Activated naive CD4-positive, alpha-beta T cell treated with anti-CD3 and anti-CD28 coated beads for 36 hours (primary cell): ENCODE data around the gene RNGTT. TPM values are rescaled to one million over a fixed set of nuclear protein-coding genes. Genes with fewer than 3 reads are reported as not detected.
"Not testable (repeated sequence)": the region's sequence is repeated elsewhere in the genome, so short reads cannot be mapped to it uniquely, and the experiment has no call there.

Experiments used
- CTCF ChIA-PET: fragments of 350-600 bp; sonication (Branson Sonifier 250); formaldehyde crosslinking; loops from one replicate; lab custom pipeline; 2021; ENCODE audit warnings: antibody characterized with exemption; lab: Charles Lee
- DNase-seq: peaks from one replicate; pipeline ENCODE4 v3.0.0-alpha.2; 2020
- H3K27ac Mint-ChIP-seq: one replicate; pipeline ENCODE4 v1.8.0; 2021; ENCODE audit warnings: mild to moderate bottlenecking, mixed read lengths
- H3K27me3 Mint-ChIP-seq: one replicate; pipeline ENCODE4 v1.8.0; 2021; ENCODE audit warnings: low read depth, mixed read lengths
- H3K36me3 Mint-ChIP-seq: one replicate; pipeline ENCODE4 v1.8.0; 2021; ENCODE audit warnings: low read depth, mixed read lengths
- H3K4me1 Mint-ChIP-seq: one replicate; pipeline ENCODE4 v1.8.0; 2021; ENCODE audit warnings: low read depth, mixed read lengths
- H3K4me3 Mint-ChIP-seq: one replicate; pipeline ENCODE4 v1.8.0; 2021; ENCODE audit warnings: mild to moderate bottlenecking, moderate library complexity, mixed read lengths
- H3K9me3 Mint-ChIP-seq: one replicate; pipeline ENCODE4 v1.8.0; 2021; ENCODE audit warnings: mixed read lengths
- intact Hi-C: fragments of 100-400 bp; cut with micrococcal nuclease; formaldehyde crosslinking; loops from one replicate; pipeline ENCODE4 v1.15.1; 2023
- total RNA-seq, 2 experiments: library from RNA; stranded (reverse); gene quantifications; one replicate each; pipeline ENCODE4 v1.2.3, GENCODE V29; 2021

RNGTT gene
- total RNA-seq, 2 experiments from 2014 or later = 21.7 to 23.5 TPM

- no peak overlapping the region for H3K4me3 Mint-ChIP-seq
- peaks cover 10% of the 10 kb centered on the region for H3K9me3 Mint-ChIP-seq
- CTCF ChIA-PET = interaction anchor here (0.7 kb wide), 1 partner anchor 197 kb away, joined by 3 read pairs; no protein-coding TSS in a partner anchor
- no peak overlapping the region for H3K27ac Mint-ChIP-seq
- intact Hi-C loops = loop anchor here (10.0 kb wide), 1 partner anchor 859 kb away; the partner anchor contains the start of gene CASP8AP2
- H3K36me3 Mint-ChIP-seq = no peaks in the 10 kb centered on the region
- peaks cover 23% of the 10 kb centered on the region for H3K4me1 Mint-ChIP-seq
- no peak for DNase-seq
- no peaks in the 10 kb centered on the region for H3K27me3 Mint-ChIP-seq
Measured at GRCh38 chr6:88965691-88966090, 2.3 kb upstream of the RNGTT start.

GRCh38 chr6:88964509-88964908 is 1.1 kb upstream of the RNGTT start:
- peaks cover 31% of the 10 kb centered on the region for H3K4me1 Mint-ChIP-seq
- H3K4me3 Mint-ChIP-seq = peak overlapping the region; percentile 99
- CTCF ChIA-PET = interaction anchor here (1.5 kb wide), 1 partner anchor 18 kb away, joined by 6 read pairs; no protein-coding TSS in a partner anchor
- DNase-seq = no peak
- H3K9me3 Mint-ChIP-seq = peaks cover 7% of the 10 kb centered on the region
- no peak overlapping the region for H3K27ac Mint-ChIP-seq
- H3K27me3 Mint-ChIP-seq = no peaks in the 10 kb centered on the region
- intact Hi-C loops = loop anchor here (10.0 kb wide), 1 partner anchor 860 kb away; the partner anchor contains the start of gene CASP8AP2
- H3K36me3 Mint-ChIP-seq = peaks cover under 1% of the 10 kb centered on the region

- Mint-ChIP-seq H3K27ac (no peak overlapping the region), H3K9me3 (peaks cover 7% of the 10 kb centered on the region), H3K4me1 (peaks cover 46% of the 10 kb centered on the region), H3K36me3 (peaks cover 16% of the 10 kb centered on the region), H3K27me3 (no peaks in the 10 kb centered on the region), H3K4me3 (no peak overlapping the region)
- intact Hi-C loops = no loop called here
- CTCF ChIA-PET = no interaction called here
- DNase-seq = no peak
Measured at GRCh38 chr6:88958842-88959241, 4.6 kb downstream of the RNGTT start.

GRCh38 chr6:88953550-88954386 is 9.7 kb downstream of the RNGTT start:
- DNase-seq = no peak
- Mint-ChIP-seq H3K9me3 (peaks cover 13% of the 10 kb centered on the region), H3K27me3 (no peaks in the 10 kb centered on the region), H3K4me1 (peaks cover 23% of the 10 kb centered on the region), H3K4me3 (no peak overlapping the region), H3K36me3 (peaks cover 32% of the 10 kb centered on the region), H3K27ac (no peak overlapping the region)
- CTCF ChIA-PET = interaction anchor here (1.0 kb wide), 1 partner anchor 25 kb away, joined by 3 read pairs; no protein-coding TSS in a partner anchor
- intact Hi-C loops = no loop called here

GRCh38 chr6:88952065-88952704 is 11.2 kb downstream of the RNGTT start:
- no peak overlapping the region for H3K4me3 Mint-ChIP-seq
- intact Hi-C loops = no loop called here
- H3K27me3 Mint-ChIP-seq = no peaks in the 10 kb centered on the region
- peaks cover 13% of the 10 kb centered on the region for H3K9me3 Mint-ChIP-seq
- no peak for DNase-seq
- H3K36me3 Mint-ChIP-seq = peaks cover 31% of the 10 kb centered on the region
- CTCF ChIA-PET = no interaction called here
- H3K27ac Mint-ChIP-seq = no peak overlapping the region
- peaks cover 12% of the 10 kb centered on the region for H3K4me1 Mint-ChIP-seq

- intact Hi-C loops = no loop called here
Measured at GRCh38 chr6:88945415-88946008, 17.9 kb downstream of the RNGTT start.

GRCh38 chr6:88933521-88933920 is 29.9 kb downstream of the RNGTT start:
- Mint-ChIP-seq H3K9me3 (peaks cover 30% of the 10 kb centered on the region), H3K36me3 (peaks cover 67% of the 10 kb centered on the region), H3K27ac (no peak overlapping the region), H3K27me3 (no peaks in the 10 kb centered on the region), H3K4me1 (no peaks in the 10 kb centered on the region), H3K4me3 (no peak overlapping the region)
- CTCF ChIA-PET = no interaction called here
- no peak for DNase-seq
- intact Hi-C loops = no loop called here

More at GRCh38 chr6:88945415-88946008, 17.9 kb downstream of the RNGTT start:
- Mint-ChIP-seq H3K9me3 (no peaks in the 10 kb centered on the region), H3K36me3 (peaks cover 9% of the 10 kb centered on the region), H3K4me1 (peaks cover 2% of the 10 kb centered on the region), H3K27ac (no peak overlapping the region), H3K27me3 (no peaks in the 10 kb centered on the region), H3K4me3 (no peak overlapping the region)
- no peak for DNase-seq
- CTCF ChIA-PET = interaction anchor here (0.5 kb wide), 1 partner anchor 1419 kb away, joined by 4 read pairs; no protein-coding TSS in a partner anchor

GRCh38 chr6:88932019-88932418 is 31.4 kb downstream of the RNGTT start:
- peaks cover 57% of the 10 kb centered on the region for H3K36me3 Mint-ChIP-seq
- H3K4me1 Mint-ChIP-seq, DNase-seq, H3K27ac Mint-ChIP-seq, H3K4me3 Mint-ChIP-seq, H3K27me3 Mint-ChIP-seq, intact Hi-C loops: not testable (repeated sequence)
- CTCF ChIA-PET = interaction anchor here (0.7 kb wide), 1 partner anchor 234 kb away, joined by 3 read pairs; no protein-coding TSS in a partner anchor
- peaks cover 28% of the 10 kb centered on the region for H3K9me3 Mint-ChIP-seq

GRCh38 chr6:88922775-88923548 is 40.5 kb downstream of the RNGTT start:
- DNase-seq = no peak
- no peak overlapping the region for H3K4me3 Mint-ChIP-seq
- peaks cover 25% of the 10 kb centered on the region for H3K36me3 Mint-ChIP-seq
- CTCF ChIA-PET = no interaction called here
- no peak overlapping the region for H3K27ac Mint-ChIP-seq
- peaks cover 2% of the 10 kb centered on the region for H3K4me1 Mint-ChIP-seq
- H3K27me3 Mint-ChIP-seq = no peaks in the 10 kb centered on the region
- H3K9me3 Mint-ChIP-seq = no peaks in the 10 kb centered on the region
- intact Hi-C loops = no loop called here

- H3K36me3 Mint-ChIP-seq = peaks cover 23% of the 10 kb centered on the region
- no peaks in the 10 kb centered on the region for H3K27me3 Mint-ChIP-seq
- H3K9me3 Mint-ChIP-seq = no peaks in the 10 kb centered on the region
- H3K4me3 Mint-ChIP-seq = no peak overlapping the region
- CTCF ChIA-PET = no interaction called here
- DNase-seq = no peak
- H3K27ac Mint-ChIP-seq = no peak overlapping the region
- intact Hi-C loops = no loop called here
- peaks cover 10% of the 10 kb centered on the region for H3K4me1 Mint-ChIP-seq
Measured at GRCh38 chr6:88921734-88922133, 41.7 kb downstream of the RNGTT start.

- Mint-ChIP-seq H3K4me1 (peaks cover 11% of the 10 kb centered on the region), H3K9me3 (no peaks in the 10 kb centered on the region), H3K4me3 (no peak overlapping the region), H3K36me3 (peaks cover 20% of the 10 kb centered on the region), H3K27me3 (no peaks in the 10 kb centered on the region), H3K27ac (no peak overlapping the region)
- DNase-seq = no peak
- intact Hi-C loops = no loop called here
- CTCF ChIA-PET = interaction anchor here (0.6 kb wide), 1 partner anchor 268 kb away, joined by 3 read pairs; no protein-coding TSS in a partner anchor
Measured at GRCh38 chr6:88920774-88921733, 42.4 kb downstream of the RNGTT start.
